GM23338 (cell line): ENCODE data around the gene LMAN1L. TPM values are rescaled to one million over a fixed set of nuclear protein-coding genes. Genes with fewer than 3 reads are reported as not detected.

Source experiments
- ATAC-seq: fragments of 200-7000 bp; cut with Tn5 transposase; 3 replicates; pipeline ENCODE4 v1.9.1; 2020
- DNase-seq: peaks from one replicate; pipeline ENCODE4 v3.0.0-alpha.2; 2015; ENCODE audit warnings: low spot score
- H2AFZ ChIP-seq: fragments of 200-600 bp; sonication (generic); 2 replicates; pipeline ENCODE4 v1.8.0; 2016; ENCODE audit warnings: antibody characterized with exemption, mild to moderate bottlenecking, moderate library complexity
- H3F3A ChIP-seq: fragments of 200-600 bp; sonication (generic); replicated peaks from 2 replicates; pipeline ENCODE4 v1.8.0; 2017; ENCODE audit warnings: antibody characterized with exemption, mixed run types, low read depth
- H3K27ac ChIP-seq: fragments of 200-600 bp; sonication (generic); 2 replicates; pipeline ENCODE4 v1.6.1; 2016; ENCODE audit warnings: low read depth
- H3K27me3 ChIP-seq: fragments of 200-600 bp; sonication (generic); 2 replicates; pipeline ENCODE4 v1.8.0; 2016; ENCODE audit warnings: mild to moderate bottlenecking, mixed run types, moderate library complexity; ENCODE audit not compliant: insufficient read depth
- H3K36me3 ChIP-seq: fragments of 200-600 bp; sonication (generic); 2 replicates; pipeline ENCODE4 v1.8.0; 2016; ENCODE audit warnings: mild to moderate bottlenecking; ENCODE audit not compliant: insufficient read depth
- H3K4me1 ChIP-seq: fragments of 200-600 bp; sonication (generic); 2 replicates; pipeline ENCODE4 v1.8.0; 2016; ENCODE audit warnings: mild to moderate bottlenecking, moderate library complexity; ENCODE audit not compliant: insufficient read depth
- H3K4me2 ChIP-seq: fragments of 200-600 bp; sonication (generic); 2 replicates; pipeline ENCODE4 v1.7.1; 2017; ENCODE audit warnings: mixed run types
- H3K4me3 ChIP-seq: fragments of 200-600 bp; sonication (generic); 2 replicates; pipeline ENCODE4 v1.6.1; 2016; ENCODE audit warnings: mixed run types
- H3K79me2 ChIP-seq: fragments of 200-600 bp; sonication (generic); replicated peaks from 2 replicates; pipeline ENCODE4 v1.8.0; 2017; ENCODE audit warnings: mild to moderate bottlenecking; ENCODE audit not compliant: insufficient read depth
- H3K9me2 ChIP-seq: fragments of 200-600 bp; sonication (generic); 2 replicates; pipeline ENCODE4 v1.8.0; 2017; ENCODE audit not compliant: insufficient read depth
- H4K20me1 ChIP-seq: fragments of 200-600 bp; sonication (generic); replicated peaks from 2 replicates; pipeline ENCODE4 v1.8.0; 2017; ENCODE audit warnings: mild to moderate bottlenecking; ENCODE audit not compliant: insufficient read depth
- H3K27ac Mint-ChIP-seq: 2 replicates; pipeline ENCODE4 v1.8.0; 2020; ENCODE audit warnings: inconsistent platforms, mild to moderate bottlenecking, moderate library complexity, mixed read lengths
- H3K27me3 Mint-ChIP-seq: 3 replicates; pipeline ENCODE4 v1.8.0; 2022; ENCODE audit warnings: low read depth, mild to moderate bottlenecking, moderate library complexity, mixed read lengths, inconsistent platforms; ENCODE audit not compliant: insufficient read depth, poor library complexity
- H3K36me3 Mint-ChIP-seq: 3 replicates; pipeline ENCODE4 v1.8.0; 2021; ENCODE audit warnings: low read depth, mild to moderate bottlenecking, inconsistent platforms, moderate library complexity, mixed read lengths
- H3K4me1 Mint-ChIP-seq: 3 replicates; pipeline ENCODE4 v1.8.0; 2020; ENCODE audit warnings: mild to moderate bottlenecking, inconsistent platforms, mixed read lengths
- H3K4me3 Mint-ChIP-seq: 3 replicates; pipeline ENCODE4 v1.8.0; 2021; ENCODE audit warnings: moderate library complexity, mild to moderate bottlenecking, inconsistent platforms, mixed read lengths
- H3K9me3 Mint-ChIP-seq: 3 replicates; pipeline ENCODE4 v1.8.0; 2020; ENCODE audit warnings: moderate library complexity, mild to moderate bottlenecking, inconsistent platforms, mixed read lengths
- CTCF ChIP-seq, 2 experiments: fragments of 200-600 bp in 1 of 2; sonication (generic) in 1 of 2; conservative IDR thresholded peaks; 2 replicates each; pipeline versions ENCODE4 v1.5.1 to v1.6.1; 2016 to 2017; ENCODE audit warnings: antibody characterized with exemption in 2 of 2, low read depth in 2 of 2, mild to moderate bottlenecking in 2 of 2, moderate library complexity in 1 of 2
- ETS1 ChIP-seq: IDR thresholded peaks from 2 replicates; pipeline ENCODE4 v1.6.1; 2016; ENCODE audit warnings: antibody characterized with exemption
- EZH2 ChIP-seq: fragments of 200-600 bp; sonication (generic); IDR thresholded peaks from one replicate; pipeline ENCODE4 v1.8.0; 2017; ENCODE audit warnings: antibody characterized with exemption, mild to moderate bottlenecking, low read depth; ENCODE audit not compliant: unreplicated experiment
- EZH2phosphoT487 ChIP-seq: fragments of 200-600 bp; sonication (generic); IDR thresholded peaks from one replicate; pipeline ENCODE4 v1.8.1; 2018; ENCODE audit warnings: antibody characterized with exemption; ENCODE audit not compliant: unreplicated experiment
- JUNB ChIP-seq: IDR thresholded peaks from one replicate; pipeline ENCODE4 v1.6.1; 2016; ENCODE audit warnings: antibody characterized with exemption; ENCODE audit not compliant: unreplicated experiment
- NANOG ChIP-seq: IDR thresholded peaks from 2 replicates; pipeline ENCODE4 v1.6.1; 2016; ENCODE audit warnings: antibody characterized with exemption, borderline replicate concordance
- POLR2AphosphoS5 ChIP-seq: IDR thresholded peaks from 2 replicates; pipeline ENCODE4 v1.6.1; 2016; ENCODE audit warnings: antibody characterized with exemption, low read depth
- REST ChIP-seq: IDR thresholded peaks from one replicate; pipeline ENCODE4 v1.6.1; 2018; ENCODE audit warnings: antibody characterized with exemption; ENCODE audit not compliant: unreplicated experiment
- STAT1 ChIP-seq: IDR thresholded peaks from one replicate; pipeline ENCODE4 v1.6.1; 2016; ENCODE audit warnings: antibody characterized with exemption; ENCODE audit not compliant: unreplicated experiment
- polyA plus RNA-seq: library from polyadenylated mRNA; unstranded; fragments of >200 nt; fragmentation: Nextera tagmentation; extraction: Ambion mirVana; gene quantifications from 2 replicates; pipeline ENCODE4 v1.2.1, GENCODE V29; 2016
- total RNA-seq: library from RNA; depleted of rRNA; stranded (reverse); fragments of >200 nt; shearing (Covaris generic); gene quantifications from 2 replicates; pipeline ENCODE4 v1.2.3, GENCODE V29; 2014

Gene LMAN1L
- total and polyA plus RNA-seq, 2 experiments from 2014 or later: not detected

GRCh38 chr15:74792227-74793016 lies 20.2 kb upstream of the LMAN1L start:
- Mint-ChIP-seq H3K27me3 (peaks cover 23% of the 10 kb centered on the region), H3K4me3 (no peak overlapping the region)
- peaks cover 46% of the 10 kb centered on the region for H4K20me1 ChIP-seq

More at GRCh38 chr15:74792227-74793016, 20.2 kb upstream of the LMAN1L start:
- peaks cover 31% of the 10 kb centered on the region for H3K4me1 Mint-ChIP-seq
- TF ChIP-seq STAT1: no peak
- no peak for TF ChIP-seq REST
- TF ChIP-seq EZH2: no peak
- no peak for TF ChIP-seq CTCF (conservative IDR thresholded peaks at IDR 0.05; ENCODE audit: low read depth in 2 of 2)
- TF ChIP-seq NANOG: no peak
- no peak for TF ChIP-seq JUNB
- TF ChIP-seq POLR2AphosphoS5: no peak
- no peak for TF ChIP-seq EZH2phosphoT487
- TF ChIP-seq ETS1: no peak
- no peak for DNase-seq
- ATAC-seq: no peak
- Histone ChIP-seq H3K79me2 (peaks cover 16% of the 10 kb centered on the region), H3F3A (peaks cover 7% of the 10 kb centered on the region), H3K4me1 (peaks cover 23% of the 10 kb centered on the region), H3K36me3 (no peaks in the 10 kb centered on the region), H3K27ac (no peak overlapping the region), H2AFZ (no peak overlapping the region), H3K4me3 (no peak overlapping the region), H3K27me3 (no peaks in the 10 kb centered on the region), H3K9me2 (no peaks in the 10 kb centered on the region), H3K4me2 (no peak overlapping the region)
- no peak overlapping the region for H3K27ac Mint-ChIP-seq
- H3K36me3 Mint-ChIP-seq: no peaks in the 10 kb centered on the region
- H3K9me3 Mint-ChIP-seq: no peaks in the 10 kb centered on the region
